C4-2B (cell line): Measurements from ENCODE around the gene PIGL.

Experiments used
- ZFX ChIP-seq: fragments of 450-650 bp; IDR thresholded peaks from 2 replicates; pipeline ENCODE4 v1.6.1; 2017
- TF ChIP-seq, protein P1 (sequence below): fragments of 450-650 bp; conservative IDR thresholded peaks from 2 replicates; pipeline ENCODE4 v1.5.1; 2017; ENCODE audit warnings: mild to moderate bottlenecking

DNA sequence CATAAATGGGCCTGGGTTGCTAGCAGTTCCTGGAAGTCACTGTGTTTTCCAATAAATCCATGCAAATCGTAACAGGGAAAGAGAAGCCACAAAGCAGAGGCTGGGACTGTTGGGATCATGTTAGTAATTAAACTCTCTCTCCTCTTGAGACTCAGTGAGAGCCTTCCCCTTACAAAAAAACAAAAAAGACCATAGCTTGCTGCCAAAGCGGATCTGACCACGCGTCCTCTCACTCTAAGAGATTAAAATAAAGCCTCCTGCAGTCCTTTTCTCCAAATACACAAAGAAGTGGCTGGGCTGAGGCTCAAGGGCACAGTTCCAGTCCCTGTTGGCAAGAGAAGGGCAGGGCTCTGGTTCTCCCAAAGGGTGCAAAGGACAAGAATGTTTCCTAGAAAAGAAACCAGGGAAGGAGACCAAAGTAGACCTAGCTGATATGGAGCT, 38.5 kb downstream of the PIGL start:
- TF ChIP-seq, protein P1, sequence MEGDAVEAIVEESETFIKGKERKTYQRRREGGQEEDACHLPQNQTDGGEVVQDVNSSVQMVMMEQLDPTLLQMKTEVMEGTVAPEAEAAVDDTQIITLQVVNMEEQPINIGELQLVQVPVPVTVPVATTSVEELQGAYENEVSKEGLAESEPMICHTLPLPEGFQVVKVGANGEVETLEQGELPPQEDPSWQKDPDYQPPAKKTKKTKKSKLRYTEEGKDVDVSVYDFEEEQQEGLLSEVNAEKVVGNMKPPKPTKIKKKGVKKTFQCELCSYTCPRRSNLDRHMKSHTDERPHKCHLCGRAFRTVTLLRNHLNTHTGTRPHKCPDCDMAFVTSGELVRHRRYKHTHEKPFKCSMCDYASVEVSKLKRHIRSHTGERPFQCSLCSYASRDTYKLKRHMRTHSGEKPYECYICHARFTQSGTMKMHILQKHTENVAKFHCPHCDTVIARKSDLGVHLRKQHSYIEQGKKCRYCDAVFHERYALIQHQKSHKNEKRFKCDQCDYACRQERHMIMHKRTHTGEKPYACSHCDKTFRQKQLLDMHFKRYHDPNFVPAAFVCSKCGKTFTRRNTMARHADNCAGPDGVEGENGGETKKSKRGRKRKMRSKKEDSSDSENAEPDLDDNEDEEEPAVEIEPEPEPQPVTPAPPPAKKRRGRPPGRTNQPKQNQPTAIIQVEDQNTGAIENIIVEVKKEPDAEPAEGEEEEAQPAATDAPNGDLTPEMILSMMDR, result no peak
- no peak for TF ChIP-seq ZFX
